Measurements from ENCODE around the gene ELOVL6.

Gene ELOVL6

GRCh38 chr4:110128029-110128428 lies 70.4 kb downstream of the ELOVL6 start:
- Histone ChIP-seq H3K27me3 (ENCODE audit: insufficient read depth, low read depth) (no peaks in the 10 kb centered on the region), H3K79me2 (ENCODE audit: insufficient read depth, low read depth) (no peaks in the 10 kb centered on the region), H3K4me3 (IDR thresholded peaks at IDR 0.05; ENCODE audit: insufficient read depth, low read depth, low read length) (no peak overlapping the region), H4K20me1 (ENCODE audit: insufficient read depth) (no peaks in the 10 kb centered on the region), H3K4me1 (ENCODE audit: low read depth, poor library complexity, severe bottlenecking) (no peaks in the 10 kb centered on the region), H3K36me3 (ENCODE audit: insufficient read depth) (no peaks in the 10 kb centered on the region), H3K9ac (no peak overlapping the region), H2AFZ (ENCODE audit: low read depth) (no peak overlapping the region), H3K4me2 (no peak overlapping the region), H3K27ac (no peak overlapping the region)
- TF ChIP-seq CTCF (conservative IDR thresholded peaks at IDR 0.05; ENCODE audit: low read depth, low read length): no peak

DNA sequence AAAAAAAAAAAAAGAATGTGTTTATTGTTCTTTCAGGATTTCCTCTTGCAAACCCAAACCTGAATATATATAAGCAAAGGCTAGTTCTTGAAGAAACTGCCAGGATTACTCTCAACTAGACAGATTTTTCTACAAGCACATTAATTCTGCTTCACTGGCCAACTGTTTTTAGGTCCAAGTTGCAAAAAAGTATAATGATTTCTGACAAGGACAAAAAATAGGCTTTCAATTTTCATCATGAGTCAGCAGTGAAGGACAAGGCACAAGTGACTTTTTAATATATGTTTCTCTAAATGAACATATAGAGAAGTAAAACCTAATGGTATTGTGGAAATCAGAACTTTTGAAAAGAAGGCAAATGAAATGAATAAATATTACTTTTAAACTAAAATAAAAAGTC lies 73.7 kb downstream of the ELOVL6 start:
- no peak overlapping the region for H3K27ac ChIP-seq
- no peaks in the 10 kb centered on the region for H3K36me3 ChIP-seq (ENCODE audit: insufficient read depth)
- no peak overlapping the region for H3K9ac ChIP-seq
- H3K4me3 ChIP-seq (IDR thresholded peaks at IDR 0.05; ENCODE audit: insufficient read depth, low read depth, low read length): no peak overlapping the region
- no peaks in the 10 kb centered on the region for H3K27me3 ChIP-seq (ENCODE audit: insufficient read depth, low read depth)
- no peaks in the 10 kb centered on the region for H4K20me1 ChIP-seq (ENCODE audit: insufficient read depth)
- H3K4me1 ChIP-seq (ENCODE audit: low read depth, poor library complexity, severe bottlenecking): peaks cover 4% of the 10 kb centered on the region
- H2AFZ ChIP-seq (ENCODE audit: low read depth): no peak overlapping the region
- TF ChIP-seq CTCF (conservative IDR thresholded peaks at IDR 0.05; ENCODE audit: low read depth, low read length): no peak
- H3K79me2 ChIP-seq (ENCODE audit: insufficient read depth, low read depth): no peaks in the 10 kb centered on the region
- no peak overlapping the region for H3K4me2 ChIP-seq

GRCh38 chr4:110122201-110122600 lies 76.2 kb downstream of the ELOVL6 start:
- no peak overlapping the region for H3K9ac ChIP-seq
- H3K4me1 ChIP-seq (ENCODE audit: low read depth, poor library complexity, severe bottlenecking): peaks cover 8% of the 10 kb centered on the region
- H3K79me2 ChIP-seq (ENCODE audit: insufficient read depth, low read depth): no peaks in the 10 kb centered on the region
- H3K27me3 ChIP-seq (ENCODE audit: insufficient read depth, low read depth): no peaks in the 10 kb centered on the region
- H2AFZ ChIP-seq (ENCODE audit: low read depth): no peak overlapping the region
- no peaks in the 10 kb centered on the region for H3K36me3 ChIP-seq (ENCODE audit: insufficient read depth)
- no peak overlapping the region for H3K4me2 ChIP-seq
- TF ChIP-seq CTCF (conservative IDR thresholded peaks at IDR 0.05; ENCODE audit: low read depth, low read length): no peak
- H3K27ac ChIP-seq: no peak overlapping the region
- H4K20me1 ChIP-seq (ENCODE audit: insufficient read depth): no peaks in the 10 kb centered on the region
- no peak overlapping the region for H3K4me3 ChIP-seq (IDR thresholded peaks at IDR 0.05; ENCODE audit: insufficient read depth, low read depth, low read length)

DNA sequence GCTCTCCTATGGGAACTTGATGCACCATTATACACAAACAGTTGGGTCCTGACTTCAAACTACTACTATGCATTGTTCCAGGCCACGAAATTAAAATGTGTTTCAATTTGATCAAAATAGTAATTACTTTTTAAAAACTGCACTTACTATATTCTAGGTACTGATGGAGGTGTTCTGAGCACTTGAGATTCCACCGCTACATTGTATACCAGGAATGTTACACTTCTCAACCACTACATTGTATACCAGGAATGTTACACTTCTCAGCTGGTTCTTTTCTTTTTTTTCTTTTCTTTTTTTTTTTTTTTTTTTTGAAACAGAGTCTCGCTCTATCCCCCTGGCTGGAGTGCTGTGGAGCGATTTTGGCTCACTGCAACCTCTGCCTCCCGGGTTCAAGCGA lies 77.9 kb downstream of the ELOVL6 start:
- TF ChIP-seq CTCF (conservative IDR thresholded peaks at IDR 0.05; ENCODE audit: low read depth, low read length): no peak
- Histone ChIP-seq H3K4me3 (IDR thresholded peaks at IDR 0.05; ENCODE audit: insufficient read depth, low read depth, low read length) (no peak overlapping the region), H3K27ac (no peak overlapping the region), H3K36me3 (ENCODE audit: insufficient read depth) (no peaks in the 10 kb centered on the region), H3K79me2 (ENCODE audit: insufficient read depth, low read depth) (no peaks in the 10 kb centered on the region), H3K9ac (no peak overlapping the region), H3K4me1 (ENCODE audit: low read depth, poor library complexity, severe bottlenecking) (peaks cover 8% of the 10 kb centered on the region), H2AFZ (ENCODE audit: low read depth) (no peak overlapping the region), H4K20me1 (ENCODE audit: insufficient read depth) (no peaks in the 10 kb centered on the region), H3K27me3 (ENCODE audit: insufficient read depth, low read depth) (no peaks in the 10 kb centered on the region), H3K4me2 (no peak overlapping the region)

DNA sequence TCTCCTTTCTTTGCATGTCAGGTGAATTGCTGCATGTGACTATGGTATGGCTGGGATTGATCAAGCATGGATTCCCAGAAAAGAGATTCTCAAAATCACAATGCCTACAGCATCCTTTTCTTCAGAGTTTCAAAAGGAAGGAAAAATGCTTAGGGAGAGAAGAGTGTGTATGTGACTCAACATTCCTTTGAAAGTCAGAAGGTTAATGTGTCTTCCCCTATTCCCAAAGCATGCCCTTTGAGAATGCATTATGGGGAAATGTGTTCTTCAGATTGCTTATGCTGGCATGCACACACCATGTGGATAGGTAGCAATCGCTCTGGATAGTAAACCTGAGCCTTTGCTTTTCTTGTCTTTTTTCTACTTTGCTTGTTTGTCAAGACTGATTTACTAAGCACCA lies 78.5 kb downstream of the ELOVL6 start:
- no peak overlapping the region for H3K27ac ChIP-seq
- no peak overlapping the region for H2AFZ ChIP-seq (ENCODE audit: low read depth)
- H3K4me2 ChIP-seq: no peak overlapping the region
- no peaks in the 10 kb centered on the region for H4K20me1 ChIP-seq (ENCODE audit: insufficient read depth)
- H3K9ac ChIP-seq: no peak overlapping the region
- no peak for TF ChIP-seq CTCF (conservative IDR thresholded peaks at IDR 0.05; ENCODE audit: low read depth, low read length)
- no peak overlapping the region for H3K4me3 ChIP-seq (IDR thresholded peaks at IDR 0.05; ENCODE audit: insufficient read depth, low read depth, low read length)
- H3K27me3 ChIP-seq (ENCODE audit: insufficient read depth, low read depth): no peaks in the 10 kb centered on the region
- H3K4me1 ChIP-seq (ENCODE audit: low read depth, poor library complexity, severe bottlenecking): peaks cover 8% of the 10 kb centered on the region
- no peaks in the 10 kb centered on the region for H3K36me3 ChIP-seq (ENCODE audit: insufficient read depth)
- no peaks in the 10 kb centered on the region for H3K79me2 ChIP-seq (ENCODE audit: insufficient read depth, low read depth)

Measured in KMS-11 (cell line).